ENCODE results near the gene SNRNP40. TPM values are rescaled to one million over a fixed set of nuclear protein-coding genes. Genes with fewer than 3 reads are reported as not detected.
"Not testable (repeated sequence)": the region's sequence is repeated elsewhere in the genome, so short reads cannot be mapped to it uniquely, and the experiment has no call there.

SNRNP40 gene
- polyA plus RNA-seq, 3 donors from 2014 or later = 80.7 to 150 (median 101) TPM

- DNase-seq = no peak
- Mint-ChIP-seq H3K4me3 (no peak overlapping the region), H3K27ac (peak overlapping the region in 1 of 6 donors; percentile 49), H3K9me3 (no peaks in the 10 kb centered on the region), H3K36me3 (peaks cover 27 to 51% (median 32%) of the 10 kb centered on the region in 3 donors), H3K4me1 (no peaks in the 10 kb centered on the region), H3K27me3 (ENCODE audit: low read depth in 3 of 3) (peaks cover 0 to 2% (median 0%) of the 10 kb centered on the region in 3 donors)
These were observed 31.7 kb downstream of the SNRNP40 start for GRCh38 chr1:31264790-31265386.

DNA sequence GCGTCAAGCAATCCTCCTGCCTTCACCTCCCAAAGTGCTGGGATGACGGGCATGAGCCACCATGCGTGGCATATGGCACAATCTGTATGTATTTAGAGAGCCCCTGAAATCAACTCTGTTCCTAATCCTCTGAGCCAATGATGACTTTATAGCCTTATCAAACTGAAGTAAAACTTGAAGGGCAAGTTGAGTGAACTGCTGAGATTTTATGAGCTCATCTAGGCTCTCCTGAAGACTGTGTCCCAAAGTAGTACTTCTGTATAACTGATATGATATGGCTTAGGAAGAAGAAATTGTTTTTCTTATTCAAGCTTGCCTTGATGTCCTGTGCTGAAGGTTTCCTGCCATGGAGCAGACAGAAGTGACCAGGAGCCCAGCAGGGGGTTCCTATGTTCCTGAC lies 33.2 kb downstream of the SNRNP40 start:
- no peaks in the 10 kb centered on the region for H3K4me1 Mint-ChIP-seq
- peaks cover 19 to 53% (median 27%) of the 10 kb centered on the region in 3 donors for H3K36me3 Mint-ChIP-seq
- H3K4me3 Mint-ChIP-seq = no peak overlapping the region
- H3K27ac Mint-ChIP-seq = peak overlapping the region in 2 of 6 donors; percentile 53 to 61
- peaks cover 0 to 2% (median 0%) of the 10 kb centered on the region in 3 donors for H3K27me3 Mint-ChIP-seq (ENCODE audit: low read depth in 3 of 3)
- DNase-seq = no peak
- no peaks in the 10 kb centered on the region for H3K9me3 Mint-ChIP-seq

GRCh38 chr1:31262393-31262792 lies 34.2 kb downstream of the SNRNP40 start:
- DNase-seq; H3K9me3 Mint-ChIP-seq; H3K4me1 Mint-ChIP-seq; H3K27ac Mint-ChIP-seq; H3K27me3 Mint-ChIP-seq (ENCODE audit: low read depth in 3 of 3); H3K4me3 Mint-ChIP-seq: not testable (repeated sequence)
- peaks cover 20 to 54% (median 29%) of the 10 kb centered on the region in 3 donors for H3K36me3 Mint-ChIP-seq

GRCh38 chr1:31261916-31262315 lies 34.7 kb downstream of the SNRNP40 start:
- Mint-ChIP-seq H3K4me1 (no peaks in the 10 kb centered on the region), H3K4me3 (no peak overlapping the region), H3K9me3 (no peaks in the 10 kb centered on the region), H3K36me3 (peaks cover 20 to 55% (median 29%) of the 10 kb centered on the region in 3 donors), H3K27me3 (ENCODE audit: low read depth in 3 of 3) (peaks cover 0 to 1% (median 0%) of the 10 kb centered on the region in 3 donors), H3K27ac (no peak overlapping the region)
- DNase-seq = no peak

DNA sequence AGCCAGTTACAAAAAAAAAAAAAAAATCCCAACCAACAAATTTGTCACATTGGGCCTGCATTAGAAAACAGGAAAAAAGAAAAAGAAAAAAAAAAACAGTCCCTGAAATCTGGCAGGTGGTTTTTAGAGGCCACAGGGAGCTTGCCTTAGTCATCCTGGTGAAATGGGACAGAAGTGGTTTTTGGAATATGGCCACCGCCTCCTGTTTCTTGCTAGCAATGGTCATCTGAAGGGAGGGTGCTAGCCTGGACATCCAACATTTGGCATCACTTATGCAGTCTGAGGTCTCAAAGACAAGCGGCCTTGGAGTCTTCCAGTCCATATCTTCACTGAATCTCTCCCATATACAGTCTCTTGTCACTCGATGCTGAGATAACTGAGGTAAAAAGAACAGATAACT lies 36.8 kb downstream of the SNRNP40 start:
- no peaks in the 10 kb centered on the region for H3K27me3 Mint-ChIP-seq (ENCODE audit: low read depth in 3 of 3)
- no peaks in the 10 kb centered on the region for H3K4me1 Mint-ChIP-seq
- peaks cover 18 to 37% (median 19%) of the 10 kb centered on the region in 3 donors for H3K36me3 Mint-ChIP-seq
- DNase-seq = no peak
- H3K4me3 Mint-ChIP-seq = no peak overlapping the region
- no peaks in the 10 kb centered on the region for H3K9me3 Mint-ChIP-seq
- no peak overlapping the region for H3K27ac Mint-ChIP-seq

- DNase-seq = no peak
- Mint-ChIP-seq H3K27ac (no peak overlapping the region), H3K36me3 (peaks cover 18 to 37% (median 19%) of the 10 kb centered on the region in 3 donors)
These were observed 38.0 kb downstream of the SNRNP40 start for GRCh38 chr1:31258581-31258980.

DNA sequence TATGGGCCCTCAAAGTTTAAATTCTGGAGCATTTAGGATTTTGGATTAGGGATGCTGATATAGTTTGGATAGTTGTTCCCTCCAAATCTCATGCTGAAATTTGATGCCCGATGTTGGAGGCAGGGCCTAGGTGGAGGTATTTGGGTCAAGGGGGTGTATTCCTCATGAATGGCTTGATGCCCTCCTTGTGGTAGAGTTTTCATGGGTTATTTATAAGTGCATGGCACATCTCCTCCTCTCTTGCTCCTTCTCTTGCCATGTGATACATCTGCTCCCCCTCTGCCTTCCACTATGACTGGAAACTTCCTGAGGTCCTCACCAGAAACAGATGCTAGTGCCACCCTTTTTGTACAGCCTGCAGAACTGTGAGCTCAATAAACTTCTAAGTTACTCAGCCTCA lies 39.4 kb downstream of the SNRNP40 start:
- Mint-ChIP-seq H3K27me3 (ENCODE audit: low read depth in 3 of 3) (no peaks in the 10 kb centered on the region), H3K36me3 (peaks cover 18 to 37% (median 19%) of the 10 kb centered on the region in 3 donors), H3K27ac (no peak overlapping the region), H3K4me1 (no peaks in the 10 kb centered on the region), H3K9me3 (no peaks in the 10 kb centered on the region), H3K4me3 (no peak overlapping the region)
- no peak for DNase-seq

More at GRCh38 chr1:31258581-31258980, 38.0 kb downstream of the SNRNP40 start:
- Mint-ChIP-seq H3K27me3 (ENCODE audit: low read depth in 3 of 3) (no peaks in the 10 kb centered on the region), H3K9me3 (no peaks in the 10 kb centered on the region), H3K4me3 (no peak overlapping the region), H3K4me1 (no peaks in the 10 kb centered on the region)

GRCh38 chr1:31249854-31250253 lies 46.7 kb downstream of the SNRNP40 start:
- H3K27ac Mint-ChIP-seq = no peak overlapping the region

GRCh38 chr1:31248276-31248675 lies 48.3 kb downstream of the SNRNP40 start:
- Mint-ChIP-seq H3K4me1 (no peaks in the 10 kb centered on the region), H3K4me3 (no peak overlapping the region), H3K36me3 (no peaks in the 10 kb centered on the region), H3K27ac (no peak overlapping the region), H3K9me3 (no peaks in the 10 kb centered on the region), H3K27me3 (ENCODE audit: low read depth in 3 of 3) (peaks cover 0 to 3% (median 2%) of the 10 kb centered on the region in 3 donors)
- no peak for DNase-seq

More at GRCh38 chr1:31249854-31250253, 46.7 kb downstream of the SNRNP40 start:
- Mint-ChIP-seq H3K27me3 (ENCODE audit: low read depth in 3 of 3) (peaks cover 0 to 3% (median 2%) of the 10 kb centered on the region in 3 donors), H3K36me3 (no peaks in the 10 kb centered on the region), H3K9me3 (no peaks in the 10 kb centered on the region), H3K4me3 (no peak overlapping the region), H3K4me1 (no peaks in the 10 kb centered on the region)
- DNase-seq = no peak

DNA sequence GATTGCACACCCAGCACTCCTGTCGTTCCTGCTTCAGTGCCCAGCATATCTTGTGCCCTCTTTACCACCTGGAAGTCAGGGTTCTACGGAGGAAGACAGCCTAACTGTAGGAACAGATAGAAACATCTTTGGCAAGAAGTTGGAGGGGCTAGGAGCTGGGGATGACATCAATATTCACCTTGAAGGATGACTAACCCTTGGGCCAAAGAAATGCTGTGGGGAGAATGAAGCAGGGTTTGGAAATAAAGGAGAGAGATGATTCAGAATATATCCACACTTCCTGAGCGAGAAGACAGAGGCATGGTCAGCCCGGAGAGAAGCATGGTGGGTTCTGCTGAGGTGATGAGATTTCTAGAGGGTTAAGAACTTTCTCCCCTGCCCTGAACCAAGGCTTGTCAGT lies 52.3 kb downstream of the SNRNP40 start:
- DNase-seq = no peak
- Mint-ChIP-seq H3K27ac (no peak overlapping the region), H3K4me1 (peaks cover 6 to 12% of the 10 kb centered on the region in 2 donors), H3K4me3 (no peak overlapping the region), H3K36me3 (peaks cover 0 to 3% (median 0%) of the 10 kb centered on the region in 3 donors), H3K9me3 (no peaks in the 10 kb centered on the region), H3K27me3 (ENCODE audit: low read depth in 3 of 3) (peaks cover 4 to 16% (median 14%) of the 10 kb centered on the region in 3 donors)

GRCh38 chr1:31243501-31244286 lies 52.9 kb downstream of the SNRNP40 start:
- H3K4me1 Mint-ChIP-seq = peaks cover 9 to 16% of the 10 kb centered on the region in 2 donors
- H3K36me3 Mint-ChIP-seq = peaks cover 0 to 3% (median 0%) of the 10 kb centered on the region in 3 donors
- H3K4me3 Mint-ChIP-seq = no peak overlapping the region
- H3K27ac Mint-ChIP-seq = no peak overlapping the region
- H3K27me3 Mint-ChIP-seq (ENCODE audit: low read depth in 3 of 3) = peaks cover 5 to 19% (median 14%) of the 10 kb centered on the region in 3 donors
- DNase-seq = no peak
- H3K9me3 Mint-ChIP-seq = no peaks in the 10 kb centered on the region

DNA sequence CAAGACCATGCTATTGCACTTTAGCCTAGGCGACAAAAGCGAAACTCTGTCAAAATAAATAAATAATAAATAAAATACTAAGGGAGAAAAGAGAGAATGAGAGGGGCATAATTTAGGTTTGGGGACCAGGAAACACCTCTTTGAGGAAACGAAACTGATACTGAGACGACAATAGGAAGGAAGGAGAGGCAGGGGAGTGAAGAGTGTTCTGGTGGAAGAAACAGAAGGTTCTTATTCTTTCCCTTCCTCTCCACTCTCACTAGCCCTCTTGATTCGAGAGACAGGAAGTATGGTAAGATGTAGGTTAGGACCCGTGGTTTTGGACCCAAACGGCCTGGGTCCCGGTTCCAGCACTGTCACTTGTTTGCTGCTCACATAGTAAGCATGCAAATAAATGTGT lies 55.3 kb downstream of the SNRNP40 start:
- H3K27me3 Mint-ChIP-seq (ENCODE audit: low read depth in 3 of 3) = peaks cover 10 to 22% (median 15%) of the 10 kb centered on the region in 3 donors

DNA sequence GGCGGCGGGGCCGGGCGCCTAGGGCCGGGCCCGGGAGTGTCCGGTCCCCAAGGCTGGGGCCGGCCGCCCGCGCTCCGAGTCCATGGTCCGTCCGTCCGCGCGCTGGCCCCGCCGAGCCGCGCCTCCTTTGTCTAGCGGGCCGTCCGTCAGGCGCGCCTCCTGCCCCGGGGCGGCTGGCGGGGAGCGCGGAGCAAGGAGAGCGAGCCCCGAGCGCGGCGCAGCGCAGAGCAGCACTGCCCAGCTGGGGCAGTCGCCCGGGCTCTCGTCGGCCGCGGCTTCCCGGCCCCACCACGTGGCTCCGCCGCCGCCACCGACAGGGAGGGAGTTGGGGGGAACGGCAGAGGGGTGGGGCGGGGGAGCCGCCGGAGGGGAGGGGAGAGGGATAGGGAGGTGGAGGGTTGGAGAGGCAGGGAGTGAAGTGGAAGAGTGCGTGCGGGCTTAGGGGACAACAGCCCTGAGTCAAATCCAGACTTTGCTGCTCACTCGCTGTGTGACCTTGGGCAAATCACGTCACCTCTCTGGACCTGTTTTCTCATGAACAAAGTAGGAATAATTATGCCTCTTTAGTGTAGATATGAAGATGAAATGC lies 56.8 kb downstream of the SNRNP40 start, which contains the start of gene NKAIN1:
Gene NKAIN1, minus strand, starts transcription at position 235 of the 589 bp plus-strand sequence. CDS start 340 bp downstream, outside the sequence.
- Mint-ChIP-seq H3K4me1 (peaks cover 9 to 19% of the 10 kb centered on the region in 2 donors), H3K9me3 (peaks cover 0 to 1% (median 0%) of the 10 kb centered on the region in 6 donors), H3K4me3 (peak within 1 kb of the TSS in 3 of 5 donors; percentile 46 to 71 (median 63)), H3K27me3 (ENCODE audit: low read depth in 3 of 3) (peaks cover 14 to 31% (median 15%) of the 10 kb centered on the region in 3 donors), H3K36me3 (peaks cover 0 to 3% (median 0%) of the 10 kb centered on the region in 3 donors), H3K27ac (no peak within 1 kb of the TSS)
- DNase-seq = no peak

More for the DNA sequence above, 55.3 kb downstream of the SNRNP40 start:
- H3K27ac Mint-ChIP-seq = no peak overlapping the region
- H3K4me3 Mint-ChIP-seq = no peak overlapping the region
- peaks cover 0 to 3% (median 0%) of the 10 kb centered on the region in 3 donors for H3K36me3 Mint-ChIP-seq
- peaks cover 0 to 1% (median 0%) of the 10 kb centered on the region in 6 donors for H3K9me3 Mint-ChIP-seq
- no peak for DNase-seq
- peaks cover 9 to 19% of the 10 kb centered on the region in 2 donors for H3K4me1 Mint-ChIP-seq
